GM10847 (cell line): ENCODE measurements around the gene PDSS1.

ENCODE experiments used
- POLR2A ChIP-seq: IDR thresholded peaks from 2 replicates; pipeline ENCODE4 v1.6.1; 2011; ENCODE audit not compliant: insufficient read length; ENCODE audit errors: extremely low read depth

The PDSS1 gene

DNA sequence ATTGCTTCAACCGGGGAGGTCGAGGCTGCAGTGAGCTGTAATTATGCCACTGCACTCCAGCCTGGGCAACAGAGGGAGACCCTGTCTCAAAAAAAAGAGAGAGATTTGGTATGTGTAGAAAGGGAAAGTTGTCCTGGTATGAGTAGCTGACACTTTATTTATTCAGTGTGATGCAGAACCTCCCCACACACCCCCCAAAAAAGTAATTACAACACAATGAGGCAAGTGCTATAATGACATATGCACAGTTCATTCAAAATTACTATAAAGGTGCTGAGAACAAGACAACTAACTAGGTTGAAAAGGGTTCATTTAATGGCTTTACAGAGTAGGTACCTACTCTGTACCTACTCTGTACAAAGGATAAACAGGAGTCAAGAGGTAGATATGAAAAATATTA lies 80.2 kb downstream of the PDSS1 start:
- no peak for TF ChIP-seq POLR2A

- TF ChIP-seq POLR2A: no peak
Measured at GRCh38 chr10:26779176-26779860, 81.8 kb downstream of the PDSS1 start.

GRCh38 chr10:26780106-26780792 lies 82.7 kb downstream of the PDSS1 start:
- TF ChIP-seq POLR2A: no peak

GRCh38 chr10:26780793-26781601 lies 83.5 kb downstream of the PDSS1 start:
- no peak for TF ChIP-seq POLR2A

- TF ChIP-seq POLR2A: no peak
Measured at GRCh38 chr10:26781797-26782196, 84.3 kb downstream of the PDSS1 start.

- no peak for TF ChIP-seq POLR2A
Measured at GRCh38 chr10:26787362-26787761, 89.9 kb downstream of the PDSS1 start.

- TF ChIP-seq POLR2A: no peak
Measured at GRCh38 chr10:26790221-26790995, 92.9 kb downstream of the PDSS1 start.

DNA sequence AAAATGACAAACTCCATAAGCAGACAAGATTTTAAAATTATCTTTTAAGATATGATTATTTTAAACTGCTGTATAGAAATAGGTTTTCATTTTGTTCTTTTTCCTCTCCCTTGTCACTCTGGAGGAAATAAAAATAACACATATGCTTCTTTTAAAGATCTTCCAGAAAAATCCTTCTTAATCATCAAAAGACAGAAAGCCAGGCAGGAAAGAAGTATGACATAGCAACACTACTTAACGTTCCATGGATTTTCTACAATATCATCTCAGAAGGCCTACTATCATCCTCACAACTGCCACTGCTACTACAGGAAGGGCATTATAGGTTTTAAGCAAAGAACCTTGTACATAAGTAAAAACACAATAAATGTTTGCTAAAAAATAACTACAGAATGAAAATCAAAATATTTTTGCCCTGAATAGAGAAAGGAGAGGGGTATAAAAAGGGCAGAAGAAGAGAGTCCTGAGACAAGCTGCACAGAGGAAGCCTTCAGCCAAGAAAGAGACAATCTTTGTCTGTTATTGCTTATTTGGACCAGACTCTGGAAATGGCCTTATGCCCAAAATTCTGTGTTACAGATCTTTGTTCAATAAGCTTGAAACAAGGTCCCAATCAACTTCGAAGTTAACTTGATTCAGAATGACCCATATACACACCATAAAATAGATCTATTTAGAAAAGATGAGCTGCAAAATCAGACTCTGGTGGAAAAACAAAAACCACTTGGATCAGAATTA lies 95.4 kb downstream of the PDSS1 start:
- no peak for TF ChIP-seq POLR2A
